Measurements from ENCODE around the gene FCHSD1.
A peak's percentile ranks its signal among the peaks of the same experiment; 100 is the strongest.

FCHSD1 gene

GRCh38 chr5:141672841-141673813 is 21.9 kb upstream of the FCHSD1 start:
- no peak for DNase-seq

- DNase-seq = no peak
These were observed 21.0 kb upstream of the FCHSD1 start for GRCh38 chr5:141672071-141672840.

GRCh38 chr5:141669520-141669919 is 18.3 kb upstream of the FCHSD1 start:
- DNase-seq = no peak

GRCh38 chr5:141668601-141669265 is 17.5 kb upstream of the FCHSD1 start:
- no peak for DNase-seq

GRCh38 chr5:141665995-141666940 is 15.1 kb upstream of the FCHSD1 start:
- DNase-seq = no peak

GRCh38 chr5:141664733-141665461 is 13.7 kb upstream of the FCHSD1 start:
- DNase-seq = peak; percentile 91

- no peak for DNase-seq
These were observed 12.3 kb upstream of the FCHSD1 start for GRCh38 chr5:141663506-141663905.

- DNase-seq = no peak
These were observed 10.8 kb upstream of the FCHSD1 start for GRCh38 chr5:141662028-141662427.

GRCh38 chr5:141657937-141658545 is 6.8 kb upstream of the FCHSD1 start:
- DNase-seq = peak; percentile 50

- DNase-seq = no peak
These were observed 6.2 kb upstream of the FCHSD1 start for GRCh38 chr5:141657404-141657803.

- DNase-seq = no peak
These were observed 5.2 kb upstream of the FCHSD1 start for GRCh38 chr5:141656396-141656795.

- DNase-seq = no peak
These were observed 3.8 kb upstream of the FCHSD1 start for GRCh38 chr5:141655020-141655419.

- DNase-seq = no peak
These were observed 3.1 kb upstream of the FCHSD1 start for GRCh38 chr5:141654298-141654697.

- no peak for DNase-seq
These were observed 499 bp upstream of the FCHSD1 start for GRCh38 chr5:141651728-141652105.

- no peak for DNase-seq
These were observed 1.2 kb downstream of the FCHSD1 start for GRCh38 chr5:141649972-141650371.

GRCh38 chr5:141649056-141649688 is 2.0 kb downstream of the FCHSD1 start:
- DNase-seq = no peak

- no peak for DNase-seq
These were observed 3.4 kb downstream of the FCHSD1 start for GRCh38 chr5:141647851-141648250.

- DNase-seq = no peak
These were observed 4.0 kb downstream of the FCHSD1 start for GRCh38 chr5:141647242-141647641.

- no peak for DNase-seq
These were observed 5.2 kb downstream of the FCHSD1 start for GRCh38 chr5:141646026-141646425.

GRCh38 chr5:141641634-141642267 is 9.5 kb downstream of the FCHSD1 start:
- DNase-seq = no peak

Data from activated CD8-positive, alpha-beta memory T cell treated with anti-CD3 and anti-CD28 coated beads, Interleukin-2, amount 50 U/mL, for 48 hours (primary cell).